Activated CD8-positive, alpha-beta memory T cell treated with anti-CD3 and anti-CD28 coated beads for 4 hours (primary cell): ENCODE data around the gene GRID2IP.
A peak's percentile ranks its signal among the peaks of the same experiment; 100 is the strongest.

Source experiments
- DNase-seq, 2 donors: peaks; one replicate each; pipeline ENCODE4 v3.0.0-alpha.2; 2020; ENCODE audit warnings: low read depth in 2 of 2

Gene GRID2IP

DNA sequence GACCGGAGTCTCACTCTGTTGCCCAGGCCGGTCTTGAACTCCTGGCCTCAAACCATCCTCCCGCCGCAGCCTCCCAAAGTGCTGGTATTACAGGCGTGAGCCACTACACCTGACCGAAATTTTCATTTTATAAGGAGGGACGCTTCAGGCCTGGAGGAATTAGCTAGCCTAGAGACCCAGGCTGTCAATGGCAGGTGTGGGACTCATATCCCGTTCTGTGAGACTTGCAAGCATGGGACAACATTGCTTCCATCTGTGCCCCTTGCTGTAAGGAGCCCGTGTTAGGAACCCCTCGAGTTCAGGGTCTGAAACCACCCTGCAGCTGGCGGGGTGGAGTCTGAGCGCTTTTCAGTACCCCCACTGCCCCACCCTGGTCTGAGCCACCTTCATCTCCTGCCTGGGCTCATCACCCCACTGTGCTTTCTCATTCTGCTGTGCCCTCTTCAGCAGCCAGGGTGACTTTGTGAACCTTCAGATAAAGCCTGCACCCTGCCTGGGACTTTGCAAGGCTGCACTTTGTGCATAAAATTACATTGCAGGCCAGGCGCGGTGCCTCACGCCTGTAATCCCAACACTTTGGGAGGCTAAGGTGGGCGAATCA lies 102.2 kb downstream of the GRID2IP start:
- DNase-seq, result no peak

DNA sequence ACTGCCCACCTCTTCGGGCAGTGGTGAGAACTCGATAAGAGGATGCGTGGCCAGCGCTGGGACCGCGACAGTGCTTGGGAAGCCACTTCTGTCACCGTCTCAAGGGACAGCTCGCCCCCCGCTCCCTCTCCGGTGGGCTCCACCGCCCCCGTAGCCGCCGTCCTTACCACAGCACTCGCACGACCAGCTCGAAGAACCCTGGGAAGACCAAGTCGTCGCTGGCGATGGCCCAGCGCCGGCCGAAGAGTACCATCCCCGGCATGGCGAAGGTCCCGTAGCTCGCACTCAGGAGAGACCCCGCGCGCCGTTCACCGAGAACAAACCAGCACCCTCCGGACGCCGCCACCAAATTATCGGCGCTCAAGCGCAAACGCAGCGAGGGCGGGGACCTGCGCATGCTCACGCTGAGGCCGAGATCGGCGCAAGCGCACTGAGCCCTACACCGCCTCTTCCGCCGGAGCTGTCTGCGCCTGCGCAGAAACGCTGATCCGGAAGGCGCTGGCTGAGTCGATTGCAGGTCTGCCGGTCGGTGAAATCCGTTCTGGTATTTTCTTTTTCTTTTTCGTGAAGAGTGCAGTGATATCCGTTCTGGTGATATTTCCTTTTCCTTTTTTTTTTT lies 103.6 kb downstream of the GRID2IP start, which contains the start of gene DAGLB:
Gene DAGLB (minus strand): TSS at position 374 of the 619 bp plus-strand sequence. CDS start 112 bp downstream, at position 262.
- peak; percentile 84 to 93 for DNase-seq
